HCT116 (cell line): ENCODE results near the gene HEMK1. TPM values are rescaled to one million over a fixed set of nuclear protein-coding genes. Genes with fewer than 3 reads are reported as not detected.

Experiments
- ATAC-seq: fragments of 200-7000 bp; cut with Tn5 transposase; 2 replicates; pipeline ENCODE4 v1.9.1; 2020; ENCODE audit warnings: mild to moderate bottlenecking, moderate library complexity
- BruUV-seq: library from RNA; stranded (reverse); fragments of 400-500 nt; replicated peaks from 2 replicates; lab custom pipeline; 2021; lab: Mats Ljungman, UMichigan
- CTCF ChIA-PET: fragments of 300-600 bp; sonication (Branson Sonifier 250); formaldehyde crosslinking; loops from one replicate; lab custom pipeline; 2021; ENCODE audit warnings: antibody characterized with exemption; lab: Charles Lee
- POLR2A ChIA-PET: fragments of 300-600, 350-600 bp; sonication (Branson Sonifier 250); formaldehyde crosslinking; loops from one replicate; lab custom pipeline; 2021; ENCODE audit warnings: antibody characterized with exemption; lab: Charles Lee
- RAD21 ChIA-PET, 2 experiments: fragments of 300-600 bp; sonication (Branson Sonifier 250); formaldehyde crosslinking; loops; one replicate each; lab custom pipeline; 2023; ENCODE audit warnings: low total read pairs in 2 of 2; ENCODE audit not compliant: uncharacterized antibody in 2 of 2, unreplicated experiment in 2 of 2, low non-redundant PET in 1 of 2; lab: Charles Lee
- DNase-seq: peaks from one replicate; pipeline ENCODE4 v3.0.0-alpha.2; 2010; ENCODE audit warnings: low read depth, low spot score
- H2AFZ ChIP-seq: fragments of 200-600 bp; shearing (Covaris generic), sonication (generic); 2 replicates; pipeline ENCODE4 v1.6.1; 2017; ENCODE audit warnings: low read depth, mixed run types, mixed read lengths, antibody characterized with exemption, low read length; ENCODE audit not compliant: poor library complexity, severe bottlenecking
- H3K27ac ChIP-seq: 2 replicates; pipeline ENCODE4 v1.5.1; 2012; ENCODE audit warnings: low read depth, low read length
- H3K27me3 ChIP-seq: fragments of 200-600 bp; sonication (generic); 2 replicates; pipeline ENCODE4 v1.6.1; 2016; ENCODE audit warnings: mixed run types, low read length, mixed read lengths; ENCODE audit not compliant: insufficient read depth
- H3K36me3 ChIP-seq, 2 experiments: fragments of 200-500 bp in 1 of 2; fragments of 200-600 bp in 1 of 2; sonication (Bioruptor generic) in 1 of 2; sonication (generic) in 1 of 2; 2 replicates each; pipeline versions ENCODE4 v1.5.1 to v1.6.1; 2014 to 2016; ENCODE audit warnings: low read length in 2 of 2, inconsistent platforms in 1 of 2, mixed read lengths in 1 of 2, mixed run types in 1 of 2; ENCODE audit not compliant: insufficient read depth in 2 of 2, control insufficient read depth in 1 of 2
- H3K4me1 ChIP-seq, 2 experiments: fragments of 200-600 bp in 1 of 2; sonication (generic) in 1 of 2; 2 replicates each; pipeline versions ENCODE4 v1.5.1 to v1.6.1; 2012 to 2017; ENCODE audit warnings: low read length in 2 of 2, inconsistent platforms in 1 of 2, mild to moderate bottlenecking in 1 of 2, mixed read lengths in 1 of 2, mixed run types in 1 of 2, moderate library complexity in 1 of 2; ENCODE audit not compliant: insufficient read depth in 2 of 2, control insufficient read depth in 1 of 2
- H3K4me2 ChIP-seq: fragments of 200-600 bp; sonication (generic); 2 replicates; pipeline ENCODE4 v1.6.1; 2017; ENCODE audit warnings: mixed run types, low read length, mixed read lengths
- H3K4me3 ChIP-seq, 2 experiments: fragments of 200-600 bp in 1 of 2; sonication (generic) in 1 of 2; replicated peaks in 1 of 2; 2 replicates each; pipeline ENCODE4 v1.5.1; 2011 to 2016; ENCODE audit warnings: low read length in 2 of 2, control low read depth in 1 of 2, low read depth in 1 of 2, mild to moderate bottlenecking in 1 of 2, mixed read lengths in 1 of 2, mixed run types in 1 of 2
- H3K79me2 ChIP-seq: fragments of 200-600 bp; sonication (generic); 2 replicates; pipeline ENCODE4 v1.6.1; 2017; ENCODE audit warnings: mild to moderate bottlenecking, mixed run types, low read length, moderate library complexity, mixed read lengths; ENCODE audit not compliant: insufficient read depth
- H3K9ac ChIP-seq: fragments of 200-600 bp; sonication (generic); 2 replicates; pipeline ENCODE4 v1.6.1; 2016; ENCODE audit warnings: low read length, mixed read lengths
- H3K9me2 ChIP-seq: fragments of 200-600 bp; sonication (generic), shearing (Covaris generic); 2 replicates; pipeline ENCODE4 v1.6.1; 2017; ENCODE audit warnings: mixed run types, mild to moderate bottlenecking, moderate library complexity; ENCODE audit not compliant: insufficient read depth
- H3K9me3 ChIP-seq, 2 experiments: fragments of 200-500 bp in 1 of 2; fragments of 200-600 bp in 1 of 2; sonication (Bioruptor generic) in 1 of 2; sonication (generic) in 1 of 2; 2 replicates each; pipeline ENCODE4 v1.6.1; 2014 to 2017; ENCODE audit warnings: low read length in 2 of 2, mixed read lengths in 2 of 2, inconsistent platforms in 1 of 2, low read depth in 1 of 2, mild to moderate bottlenecking in 1 of 2, mixed run types in 1 of 2, moderate library complexity in 1 of 2; ENCODE audit not compliant: control insufficient read depth in 1 of 2, insufficient read depth in 1 of 2
- H4K20me1 ChIP-seq: fragments of 200-600 bp; sonication (generic), shearing (Covaris generic); 2 replicates; pipeline ENCODE4 v1.6.1; 2017; ENCODE audit warnings: mixed run types, mild to moderate bottlenecking, moderate library complexity; ENCODE audit not compliant: insufficient read depth
- CBX3 ChIP-seq: IDR thresholded peaks from 2 replicates; pipeline ENCODE4 v1.6.1; 2012; ENCODE audit warnings: low read depth
- CEBPB ChIP-seq: IDR thresholded peaks from 2 replicates; pipeline ENCODE4 v1.6.1; 2012; ENCODE audit warnings: low read depth
- ELF1 ChIP-seq: IDR thresholded peaks from 2 replicates; pipeline ENCODE4 v1.6.1; 2012; ENCODE audit warnings: low read depth, borderline replicate concordance
- POLR2AphosphoS5 ChIP-seq: IDR thresholded peaks from 2 replicates; pipeline ENCODE4 v1.6.1; 2011; ENCODE audit warnings: mild to moderate bottlenecking, low read depth, low read length, moderate library complexity
- RAD21 ChIP-seq: IDR thresholded peaks from 2 replicates; pipeline ENCODE4 v1.6.1; 2012; ENCODE audit warnings: low read depth, mild to moderate bottlenecking
- SIN3A ChIP-seq: IDR thresholded peaks from 2 replicates; pipeline ENCODE4 v1.6.1; 2012; ENCODE audit warnings: low read depth
- SP1 ChIP-seq: IDR thresholded peaks from 2 replicates; pipeline ENCODE4 v1.6.1; 2012; ENCODE audit warnings: low read depth
- intact Hi-C: fragments of 100-400 bp; cut with micrococcal nuclease; formaldehyde crosslinking; loops from 2 replicates; pipeline ENCODE4 v1.10.0; 2022
- total RNA-seq: library from RNA; stranded (reverse); gene quantifications from one replicate; pipeline ENCODE4 v1.2.1, GENCODE V29; 2021; ENCODE audit not compliant: unreplicated experiment
- TF ChIP-seq, protein P1 (sequence below): IDR thresholded peaks from 2 replicates; pipeline ENCODE4 v1.6.1; 2012; ENCODE audit warnings: low read depth
- TF ChIP-seq, protein P2 (sequence below), 3 experiments: fragments of 200-600 bp in 1 of 3; sonication (generic) in 1 of 3; IDR thresholded peaks in 2 of 3; conservative IDR thresholded peaks in 1 of 3; 2 replicates each; pipeline ENCODE4 v1.5.1; 2012 to 2017; ENCODE audit warnings: low read depth in 2 of 3, low read length in 2 of 3, antibody characterized with exemption in 1 of 3, borderline replicate concordance in 1 of 3, control low read depth in 1 of 3, mild to moderate bottlenecking in 1 of 3, mixed read lengths in 1 of 3, mixed run types in 1 of 3, moderate library complexity in 1 of 3; ENCODE audit not compliant: insufficient read depth in 1 of 3

Gene HEMK1
- total RNA-seq, 1 experiment from 2014 or later = 20.5 TPM

DNA sequence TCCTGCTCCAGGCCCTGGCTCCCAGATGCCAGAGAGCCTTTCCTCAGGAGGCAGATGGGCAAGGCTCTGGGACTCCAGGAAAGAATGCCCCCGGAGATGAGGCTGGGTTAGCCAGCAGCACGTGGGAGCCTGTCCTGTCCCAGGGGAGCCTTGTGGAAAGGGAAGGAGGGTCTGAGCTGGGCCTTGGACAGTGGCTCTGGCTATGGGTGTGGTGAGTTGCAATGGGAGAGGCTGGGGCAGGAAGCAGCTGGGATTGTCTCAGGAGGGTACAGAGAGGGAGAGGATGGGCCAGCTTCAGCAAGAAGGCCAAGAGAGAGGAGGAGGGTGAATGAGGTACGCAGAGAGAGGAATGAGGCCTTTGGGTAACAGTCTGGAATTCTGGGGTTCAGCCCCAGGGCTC is 48.5 kb upstream of the HEMK1 start:
- Histone ChIP-seq H2AFZ (no peak overlapping the region), H3K27me3 (peaks cover 7% of the 10 kb centered on the region; the same call in 1 of the 2 replicates), H3K4me3 (no peak overlapping the region), H3K79me2 (no peaks in the 10 kb centered on the region), H3K4me1 (peaks cover 0 to 8% of the 10 kb centered on the region in 2 experiments; a peak in 2 of 4 replicates), H3K36me3 (no peaks in the 10 kb centered on the region), H3K9me2 (no peaks in the 10 kb centered on the region), H3K4me2 (no peak overlapping the region), H3K9me3 (no peaks in the 10 kb centered on the region), H3K27ac (no peak overlapping the region), H3K9ac (no peak overlapping the region), H4K20me1 (no peaks in the 10 kb centered on the region)
- DNase-seq (no peak), ATAC-seq (no peak)
- ChIA-PET POLR2A (no interaction called here), CTCF (no interaction called here), RAD21 (no interaction called here)
- TF ChIP-seq CBX3 = no peak
- TF ChIP-seq ELF1 = no peak
- TF ChIP-seq, protein P1, sequence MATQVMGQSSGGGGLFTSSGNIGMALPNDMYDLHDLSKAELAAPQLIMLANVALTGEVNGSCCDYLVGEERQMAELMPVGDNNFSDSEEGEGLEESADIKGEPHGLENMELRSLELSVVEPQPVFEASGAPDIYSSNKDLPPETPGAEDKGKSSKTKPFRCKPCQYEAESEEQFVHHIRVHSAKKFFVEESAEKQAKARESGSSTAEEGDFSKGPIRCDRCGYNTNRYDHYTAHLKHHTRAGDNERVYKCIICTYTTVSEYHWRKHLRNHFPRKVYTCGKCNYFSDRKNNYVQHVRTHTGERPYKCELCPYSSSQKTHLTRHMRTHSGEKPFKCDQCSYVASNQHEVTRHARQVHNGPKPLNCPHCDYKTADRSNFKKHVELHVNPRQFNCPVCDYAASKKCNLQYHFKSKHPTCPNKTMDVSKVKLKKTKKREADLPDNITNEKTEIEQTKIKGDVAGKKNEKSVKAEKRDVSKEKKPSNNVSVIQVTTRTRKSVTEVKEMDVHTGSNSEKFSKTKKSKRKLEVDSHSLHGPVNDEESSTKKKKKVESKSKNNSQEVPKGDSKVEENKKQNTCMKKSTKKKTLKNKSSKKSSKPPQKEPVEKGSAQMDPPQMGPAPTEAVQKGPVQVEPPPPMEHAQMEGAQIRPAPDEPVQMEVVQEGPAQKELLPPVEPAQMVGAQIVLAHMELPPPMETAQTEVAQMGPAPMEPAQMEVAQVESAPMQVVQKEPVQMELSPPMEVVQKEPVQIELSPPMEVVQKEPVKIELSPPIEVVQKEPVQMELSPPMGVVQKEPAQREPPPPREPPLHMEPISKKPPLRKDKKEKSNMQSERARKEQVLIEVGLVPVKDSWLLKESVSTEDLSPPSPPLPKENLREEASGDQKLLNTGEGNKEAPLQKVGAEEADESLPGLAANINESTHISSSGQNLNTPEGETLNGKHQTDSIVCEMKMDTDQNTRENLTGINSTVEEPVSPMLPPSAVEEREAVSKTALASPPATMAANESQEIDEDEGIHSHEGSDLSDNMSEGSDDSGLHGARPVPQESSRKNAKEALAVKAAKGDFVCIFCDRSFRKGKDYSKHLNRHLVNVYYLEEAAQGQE = no peak
- BruUV-seq = no TSS peak
- intact Hi-C loops = no loop called here

DNA sequence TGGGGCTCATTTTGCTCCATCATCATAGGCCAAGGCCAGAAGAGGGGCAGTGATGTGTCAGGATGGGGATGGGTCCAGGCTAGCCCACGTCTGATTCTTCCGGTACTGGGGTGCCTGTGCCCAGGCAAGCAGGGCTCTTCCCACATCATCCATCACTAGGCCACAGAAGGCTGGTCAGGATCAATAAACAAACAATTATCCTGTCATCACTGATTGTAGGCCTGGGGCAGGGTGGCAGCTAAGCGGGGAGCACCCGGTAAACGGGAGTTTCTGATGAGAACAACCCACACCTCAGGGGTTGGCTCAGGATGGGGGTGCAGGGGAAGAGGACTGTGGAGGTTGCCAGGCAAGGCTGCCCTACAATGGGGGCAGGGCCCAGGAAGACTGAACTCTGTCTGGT is 47.8 kb upstream of the HEMK1 start:
- POLR2A ChIA-PET = no interaction called here
- peaks cover 0 to 10% of the 10 kb centered on the region in 2 experiments; a peak in 2 of 4 replicates for H3K4me1 ChIP-seq
- intact Hi-C loops = no loop called here
- H3K9ac ChIP-seq = no peak overlapping the region
- DNase-seq (no peak), ATAC-seq (no peak)
- RAD21 ChIA-PET = no interaction called here
- H3K4me2 ChIP-seq = no peak overlapping the region
- H3K9me3 ChIP-seq = no peaks in the 10 kb centered on the region
- H3K9me2 ChIP-seq = no peaks in the 10 kb centered on the region
- no peaks in the 10 kb centered on the region for H3K36me3 ChIP-seq
- BruUV-seq = no TSS peak
- no peaks in the 10 kb centered on the region for H4K20me1 ChIP-seq
- TF ChIP-seq, protein P2, sequence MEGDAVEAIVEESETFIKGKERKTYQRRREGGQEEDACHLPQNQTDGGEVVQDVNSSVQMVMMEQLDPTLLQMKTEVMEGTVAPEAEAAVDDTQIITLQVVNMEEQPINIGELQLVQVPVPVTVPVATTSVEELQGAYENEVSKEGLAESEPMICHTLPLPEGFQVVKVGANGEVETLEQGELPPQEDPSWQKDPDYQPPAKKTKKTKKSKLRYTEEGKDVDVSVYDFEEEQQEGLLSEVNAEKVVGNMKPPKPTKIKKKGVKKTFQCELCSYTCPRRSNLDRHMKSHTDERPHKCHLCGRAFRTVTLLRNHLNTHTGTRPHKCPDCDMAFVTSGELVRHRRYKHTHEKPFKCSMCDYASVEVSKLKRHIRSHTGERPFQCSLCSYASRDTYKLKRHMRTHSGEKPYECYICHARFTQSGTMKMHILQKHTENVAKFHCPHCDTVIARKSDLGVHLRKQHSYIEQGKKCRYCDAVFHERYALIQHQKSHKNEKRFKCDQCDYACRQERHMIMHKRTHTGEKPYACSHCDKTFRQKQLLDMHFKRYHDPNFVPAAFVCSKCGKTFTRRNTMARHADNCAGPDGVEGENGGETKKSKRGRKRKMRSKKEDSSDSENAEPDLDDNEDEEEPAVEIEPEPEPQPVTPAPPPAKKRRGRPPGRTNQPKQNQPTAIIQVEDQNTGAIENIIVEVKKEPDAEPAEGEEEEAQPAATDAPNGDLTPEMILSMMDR (IDR thresholded peaks at IDR 0.05 in 2 of 3, conservative IDR thresholded peaks at IDR 0.05 in 1 of 3; ENCODE audit: borderline replicate concordance in 1 of 3, insufficient read depth in 1 of 3, low read depth in 2 of 3, low read length in 2 of 3) = no peak
- no peak for TF ChIP-seq POLR2AphosphoS5
- no peak for TF ChIP-seq SP1
- TF ChIP-seq CBX3 = no peak
- no peak for TF ChIP-seq SIN3A
- TF ChIP-seq RAD21 = no peak
- no peak for TF ChIP-seq CEBPB
- no peak overlapping the region for H2AFZ ChIP-seq
- H3K27me3 ChIP-seq = peaks cover 7% of the 10 kb centered on the region; the same call in 1 of the 2 replicates
- no peak overlapping the region for H3K4me3 ChIP-seq
- no peak overlapping the region for H3K27ac ChIP-seq
- CTCF ChIA-PET = no interaction called here
- H3K79me2 ChIP-seq = no peaks in the 10 kb centered on the region
